CD8-positive, alpha-beta memory T cell (primary cell): Measurements from ENCODE around the gene CNNM2. TPM values are rescaled to one million over a fixed set of nuclear protein-coding genes. Genes with fewer than 3 reads are reported as not detected.

Experiments used
- CTCF ChIA-PET: fragments of 350-600 bp; sonication (Branson Sonifier 250); formaldehyde crosslinking; loops from one replicate; lab custom pipeline; 2021; ENCODE audit warnings: antibody characterized with exemption; lab: Charles Lee
- POLR2A ChIA-PET: fragments of 350-600 bp; sonication (Branson Sonifier 250); formaldehyde crosslinking; loops from one replicate; lab custom pipeline; 2021; ENCODE audit warnings: antibody characterized with exemption; lab: Charles Lee
- DNase-seq, 5 donors: peaks; one replicate each; pipeline versions ENCODE4 v3.0.0 to v3.0.0-alpha.2; 2020 to 2022; ENCODE audit warnings: mixed read lengths in 1 of 5
- H3K27ac ChIP-seq: one replicate; pipeline ENCODE4 v1.7.0; 2013; ENCODE audit warnings: low read depth, mild to moderate bottlenecking, low read length, moderate library complexity
- H3K27me3 ChIP-seq: 2 replicates; pipeline ENCODE4 v1.7.0; 2013; ENCODE audit warnings: low read length, mild to moderate bottlenecking; ENCODE audit not compliant: insufficient read depth, poor library complexity, severe bottlenecking
- H3K36me3 ChIP-seq: 2 replicates; pipeline ENCODE4 v1.7.0; 2013; ENCODE audit warnings: mild to moderate bottlenecking, low read length, moderate library complexity; ENCODE audit not compliant: insufficient read depth
- H3K4me1 ChIP-seq: 2 replicates; pipeline ENCODE4 v1.7.0; 2013; ENCODE audit warnings: mild to moderate bottlenecking, low read length, moderate library complexity; ENCODE audit not compliant: insufficient read depth
- H3K4me3 ChIP-seq: 2 replicates; pipeline ENCODE4 v1.7.0; 2013; ENCODE audit warnings: mild to moderate bottlenecking, low read length
- H3K9me3 ChIP-seq: 2 replicates; pipeline ENCODE4 v1.7.0; 2013; ENCODE audit warnings: mild to moderate bottlenecking, low read length
- H3K27ac Mint-ChIP-seq, 8 donors: one replicate each; pipeline ENCODE4 v1.8.0; 2020 to 2021; ENCODE audit warnings: mixed read lengths in 8 of 8, mild to moderate bottlenecking in 6 of 8, inconsistent platforms in 3 of 8, moderate library complexity in 3 of 8
- H3K27me3 Mint-ChIP-seq, 2 donors: one replicate each; pipeline ENCODE4 v1.8.0; 2020 to 2021; ENCODE audit warnings: mixed read lengths in 2 of 2, mild to moderate bottlenecking in 1 of 2, moderate library complexity in 1 of 2
- H3K36me3 Mint-ChIP-seq, 3 donors: one replicate each; pipeline ENCODE4 v1.8.0; 2020 to 2021; ENCODE audit warnings: mixed read lengths in 3 of 3, inconsistent platforms in 1 of 3, mild to moderate bottlenecking in 1 of 3
- H3K4me1 Mint-ChIP-seq, 3 donors: one replicate each; pipeline ENCODE4 v1.8.0; 2020 to 2021; ENCODE audit warnings: mixed read lengths in 3 of 3, inconsistent platforms in 1 of 3, mild to moderate bottlenecking in 1 of 3
- H3K4me3 Mint-ChIP-seq, 7 donors: one replicate each; pipeline ENCODE4 v1.8.0; 2020 to 2021; ENCODE audit warnings: mixed read lengths in 7 of 7, mild to moderate bottlenecking in 6 of 7, moderate library complexity in 4 of 7, inconsistent platforms in 2 of 7
- H3K9me3 Mint-ChIP-seq, 5 donors: one replicate each; pipeline ENCODE4 v1.8.0; 2020 to 2022; ENCODE audit warnings: mixed read lengths in 5 of 5, mild to moderate bottlenecking in 3 of 5, moderate library complexity in 2 of 5, inconsistent platforms in 1 of 5
- polyA plus RNA-seq: library from polyadenylated mRNA; unstranded; fragments of 300-500 nt; fragmentation: Illumina TruSeq; gene quantifications from one replicate; pipeline ENCODE4 v1.2.3, GENCODE V29; 2021
- total RNA-seq, 2 experiments: library from RNA; stranded (reverse); gene quantifications; one replicate each; pipeline ENCODE4 v1.2.3, GENCODE V29; 2021

The CNNM2 gene
- total and polyA plus RNA-seq, 3 experiments from 2014 or later, result 5.0 to 6.2 (median 6.1) TPM

DNA sequence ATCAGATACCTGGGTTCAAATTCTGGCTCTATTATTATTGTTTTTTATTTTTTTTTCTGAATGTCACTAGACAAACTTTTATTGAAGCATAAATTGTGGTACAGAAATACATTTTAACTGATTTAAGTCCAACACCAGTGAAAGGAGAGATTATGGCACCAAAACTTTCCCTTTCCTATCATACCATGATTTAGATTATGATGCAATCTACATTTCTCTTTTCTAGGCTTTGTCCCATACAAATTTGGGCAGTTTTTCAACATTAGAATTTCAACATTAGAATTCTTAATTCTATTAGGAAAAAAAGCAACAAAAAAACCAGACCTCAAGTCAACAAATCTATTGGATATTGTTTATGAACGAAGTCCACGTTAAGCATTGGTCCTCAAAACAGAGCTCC, 37.8 kb upstream of the CNNM2 start:
- no peaks in the 10 kb centered on the region for H3K4me1 Mint-ChIP-seq
- H3K27me3 Mint-ChIP-seq, result no peaks in the 10 kb centered on the region
- peaks cover 0 to 5% (median 4%) of the 10 kb centered on the region in 3 donors for H3K36me3 Mint-ChIP-seq
- H3K4me3 Mint-ChIP-seq, result no peak overlapping the region
- CTCF ChIA-PET, result no interaction called here
- H3K27ac Mint-ChIP-seq, result no peak overlapping the region
- Histone ChIP-seq H3K36me3 (no peaks in the 10 kb centered on the region), H3K9me3 (no peaks in the 10 kb centered on the region), H3K4me3 (no peak overlapping the region), H3K27me3 (no peaks in the 10 kb centered on the region), H3K27ac (no peak overlapping the region), H3K4me1 (no peaks in the 10 kb centered on the region)
- H3K9me3 Mint-ChIP-seq, result no peaks in the 10 kb centered on the region
- DNase-seq, result no peak
- POLR2A ChIA-PET, result no interaction called here

- no peaks in the 10 kb centered on the region for H3K4me1 ChIP-seq
- H3K27ac ChIP-seq, result no peak overlapping the region
- Mint-ChIP-seq H3K27me3 (no peaks in the 10 kb centered on the region), H3K4me1 (no peaks in the 10 kb centered on the region), H3K4me3 (no peak overlapping the region), H3K36me3 (peaks cover 0 to 7% (median 7%) of the 10 kb centered on the region in 3 donors), H3K9me3 (no peaks in the 10 kb centered on the region), H3K27ac (no peak overlapping the region)
- H3K36me3 ChIP-seq, result no peaks in the 10 kb centered on the region
- no peaks in the 10 kb centered on the region for H3K9me3 ChIP-seq
- POLR2A ChIA-PET, result no interaction called here
- H3K27me3 ChIP-seq, result no peaks in the 10 kb centered on the region
- H3K4me3 ChIP-seq, result no peak overlapping the region
- DNase-seq, result no peak
- CTCF ChIA-PET, result interaction anchor here (1.2 kb wide), 1 partner anchor 14 kb away, joined by 3 read pairs; no protein-coding TSS in a partner anchor
Measured at GRCh38 chr10:102888048-102888447, 30.0 kb upstream of the CNNM2 start.

DNA sequence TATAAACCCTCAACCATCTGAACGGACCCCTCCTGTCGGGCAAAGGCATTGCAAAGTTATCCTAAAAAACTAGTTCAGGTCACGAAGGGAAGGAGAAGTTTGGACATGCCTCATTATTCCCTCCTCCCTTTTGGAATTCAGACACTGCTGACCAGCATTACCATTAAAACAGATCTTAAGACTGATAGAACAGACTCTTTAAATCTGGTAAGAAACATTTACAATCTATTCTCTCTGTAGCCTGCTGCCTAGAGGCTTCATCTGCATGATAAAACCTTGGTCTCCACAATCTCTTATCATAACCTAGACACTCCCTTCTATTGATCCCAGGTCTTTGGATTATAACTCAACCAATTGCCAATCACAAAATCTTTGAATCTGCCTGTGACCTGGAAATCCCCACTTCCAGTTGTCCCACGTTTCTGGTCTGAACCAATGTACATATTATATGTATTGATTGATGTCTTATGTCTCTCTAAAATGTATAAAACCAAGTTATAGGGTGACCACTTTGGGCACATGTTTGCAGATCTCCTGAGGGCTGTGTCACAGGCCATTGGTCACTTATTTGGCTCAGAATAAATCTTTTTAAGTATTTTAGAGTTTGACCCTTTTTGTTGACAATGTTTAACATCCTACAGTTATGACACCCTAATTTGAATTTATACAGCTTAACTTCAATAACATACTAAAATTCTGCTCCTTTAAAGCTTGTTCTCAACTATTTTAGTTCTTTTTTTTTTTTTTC, 23.5 kb upstream of the CNNM2 start:
- Mint-ChIP-seq H3K27ac (no peak overlapping the region), H3K27me3 (no peaks in the 10 kb centered on the region), H3K36me3 (peaks cover 5 to 11% (median 9%) of the 10 kb centered on the region in 3 donors), H3K4me1 (no peaks in the 10 kb centered on the region), H3K9me3 (no peaks in the 10 kb centered on the region), H3K4me3 (no peak overlapping the region)
- H3K36me3 ChIP-seq, result no peaks in the 10 kb centered on the region
- no peaks in the 10 kb centered on the region for H3K9me3 ChIP-seq
- ChIA-PET CTCF (no interaction called here), POLR2A (no interaction called here)
- no peaks in the 10 kb centered on the region for H3K27me3 ChIP-seq
- no peak for DNase-seq
- H3K27ac ChIP-seq, result no peak overlapping the region
- H3K4me1 ChIP-seq, result no peaks in the 10 kb centered on the region
- H3K4me3 ChIP-seq, result no peak overlapping the region

GRCh38 chr10:102900006-102900405, 18.1 kb upstream of the CNNM2 start:
- H3K4me1 ChIP-seq, result no peaks in the 10 kb centered on the region
- Mint-ChIP-seq H3K9me3 (no peaks in the 10 kb centered on the region), H3K4me1 (no peaks in the 10 kb centered on the region), H3K4me3 (no peak overlapping the region), H3K36me3 (peaks cover 0 to 7% (median 0%) of the 10 kb centered on the region in 3 donors), H3K27ac (peak overlapping the region in 2 of 8 donors; percentile 31 to 61), H3K27me3 (no peaks in the 10 kb centered on the region)
- ChIA-PET CTCF (interaction anchor here (1.2 kb wide), 1 partner anchor 65 kb away, joined by 3 read pairs; no protein-coding TSS in a partner anchor), POLR2A (no interaction called here)
- no peak for DNase-seq
- H3K36me3 ChIP-seq, result no peaks in the 10 kb centered on the region
- no peak overlapping the region for H3K4me3 ChIP-seq
- no peaks in the 10 kb centered on the region for H3K9me3 ChIP-seq
- no peaks in the 10 kb centered on the region for H3K27me3 ChIP-seq
- no peak overlapping the region for H3K27ac ChIP-seq

- Histone ChIP-seq H3K27me3 (no peaks in the 10 kb centered on the region), H3K4me3 (no peak overlapping the region), H3K36me3 (no peaks in the 10 kb centered on the region), H3K4me1 (no peaks in the 10 kb centered on the region), H3K27ac (no peak overlapping the region), H3K9me3 (no peaks in the 10 kb centered on the region)
- Mint-ChIP-seq H3K27me3 (no peaks in the 10 kb centered on the region), H3K36me3 (peaks cover 0 to 4% (median 0%) of the 10 kb centered on the region in 3 donors), H3K4me1 (no peaks in the 10 kb centered on the region), H3K9me3 (no peaks in the 10 kb centered on the region), H3K4me3 (no peak overlapping the region), H3K27ac (no peak overlapping the region)
- CTCF ChIA-PET, result no interaction called here
- no peak for DNase-seq
- POLR2A ChIA-PET, result no interaction called here
Measured at GRCh38 chr10:102904346-102904745, 13.7 kb upstream of the CNNM2 start.

- no peak for DNase-seq
- Histone ChIP-seq H3K27ac (no peak overlapping the region), H3K9me3 (no peaks in the 10 kb centered on the region), H3K4me1 (no peaks in the 10 kb centered on the region), H3K36me3 (no peaks in the 10 kb centered on the region), H3K4me3 (no peak overlapping the region), H3K27me3 (no peaks in the 10 kb centered on the region)
- ChIA-PET POLR2A (no interaction called here), CTCF (no interaction called here)
- Mint-ChIP-seq H3K27me3 (no peaks in the 10 kb centered on the region), H3K4me3 (no peak overlapping the region), H3K4me1 (no peaks in the 10 kb centered on the region), H3K9me3 (no peaks in the 10 kb centered on the region), H3K27ac (no peak overlapping the region), H3K36me3 (no peaks in the 10 kb centered on the region)
Measured at GRCh38 chr10:102906507-102906906, 11.6 kb upstream of the CNNM2 start.

DNA sequence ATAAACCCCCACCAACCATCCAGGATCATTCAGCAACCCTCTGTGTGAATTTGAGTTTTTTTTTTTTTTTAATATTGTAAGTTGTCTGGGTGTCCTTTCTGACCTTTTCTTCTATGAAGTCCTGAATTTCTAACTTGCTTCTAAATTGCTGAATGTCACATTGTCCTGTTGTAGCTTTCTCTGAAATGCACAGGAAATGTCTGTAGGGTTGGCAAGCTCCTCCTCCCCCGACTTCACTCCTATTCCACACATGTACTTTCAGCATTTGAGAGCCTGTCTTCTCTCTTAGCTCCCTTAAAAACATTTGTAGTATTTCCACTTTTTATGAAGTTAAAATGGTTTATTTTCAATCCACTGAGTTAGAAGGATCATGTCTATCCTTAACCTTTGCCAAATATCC, 3.3 kb upstream of the CNNM2 start:
- Histone ChIP-seq H3K27me3 (no peaks in the 10 kb centered on the region), H3K36me3 (no peaks in the 10 kb centered on the region), H3K27ac (no peak overlapping the region), H3K9me3 (no peaks in the 10 kb centered on the region), H3K4me3 (no peak overlapping the region), H3K4me1 (peaks cover 12% of the 10 kb centered on the region)
- Mint-ChIP-seq H3K27ac (no peak overlapping the region), H3K4me1 (peaks cover 17 to 25% (median 25%) of the 10 kb centered on the region in 3 donors), H3K9me3 (no peaks in the 10 kb centered on the region), H3K4me3 (peak overlapping the region in 1 of 7 donors; percentile 18), H3K27me3 (peaks cover 5 to 27% of the 10 kb centered on the region in 2 donors), H3K36me3 (peaks cover 0 to 5% (median 0%) of the 10 kb centered on the region in 3 donors)
- POLR2A ChIA-PET, result interaction anchor here (0.7 kb wide), 1 partner anchor 157 kb away, joined by 4 read pairs; no protein-coding TSS in a partner anchor
- CTCF ChIA-PET, result interaction anchor here (0.6 to 6.6 kb wide), 2 partner anchors 78 to 155 kb away, joined by 3 to 77 read pairs; no protein-coding TSS in a partner anchor
- no peak for DNase-seq

DNA sequence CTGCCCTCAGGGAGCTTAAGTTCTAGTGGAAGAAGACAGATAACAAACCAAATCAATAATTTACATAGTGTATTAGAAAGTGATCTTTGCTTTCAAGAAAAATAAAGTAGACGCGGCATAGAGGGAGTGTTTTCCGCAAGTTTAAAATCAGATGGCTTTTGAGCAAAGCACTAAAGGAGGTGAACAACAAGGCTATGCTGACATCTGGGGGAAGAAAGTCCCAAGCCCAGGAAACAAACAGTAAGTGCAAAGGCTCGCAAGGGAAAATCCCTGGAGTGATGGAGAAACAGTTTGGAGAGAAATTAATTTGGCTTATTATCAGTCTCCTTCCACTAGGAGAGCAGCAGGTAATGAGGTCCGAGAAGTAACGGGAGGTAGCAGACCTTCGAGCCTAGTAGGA, 1.9 kb upstream of the CNNM2 start:
- peaks cover 31 to 39% (median 38%) of the 10 kb centered on the region in 3 donors for H3K4me1 Mint-ChIP-seq
- ChIA-PET POLR2A (interaction anchor here (0.6 kb wide), 1 partner anchor 36 kb away, joined by 3 read pairs; no protein-coding TSS in a partner anchor), CTCF (interaction anchor here (0.8 to 6.6 kb wide), 4 partner anchors 79 to 333 kb away, joined by 3 to 77 read pairs (median 7); partner anchors contain the start of gene CYP17A1)
- peak overlapping the region in 2 of 8 donors; percentile 21 to 76 for H3K27ac Mint-ChIP-seq
- H3K27me3 Mint-ChIP-seq, result peaks cover 5 to 27% of the 10 kb centered on the region in 2 donors
- H3K4me3 Mint-ChIP-seq, result peak overlapping the region in 6 of 7 donors; percentile 62 to 96 (median 90)
- Histone ChIP-seq H3K36me3 (no peaks in the 10 kb centered on the region), H3K27ac (no peak overlapping the region), H3K27me3 (no peaks in the 10 kb centered on the region), H3K9me3 (no peaks in the 10 kb centered on the region), H3K4me3 (no peak overlapping the region), H3K4me1 (peaks cover 26% of the 10 kb centered on the region)
- peaks cover 0 to 5% (median 0%) of the 10 kb centered on the region in 3 donors for H3K36me3 Mint-ChIP-seq
- H3K9me3 Mint-ChIP-seq, result no peaks in the 10 kb centered on the region
- DNase-seq, result no peak
